Measurements from ENCODE around the gene BBLN. TPM values are rescaled to one million over a fixed set of nuclear protein-coding genes. Genes with fewer than 3 reads are reported as not detected.

BBLN gene
- total RNA-seq, 4 donors from 2014 or later = 73.5 to 145 (median 132) TPM

DNA sequence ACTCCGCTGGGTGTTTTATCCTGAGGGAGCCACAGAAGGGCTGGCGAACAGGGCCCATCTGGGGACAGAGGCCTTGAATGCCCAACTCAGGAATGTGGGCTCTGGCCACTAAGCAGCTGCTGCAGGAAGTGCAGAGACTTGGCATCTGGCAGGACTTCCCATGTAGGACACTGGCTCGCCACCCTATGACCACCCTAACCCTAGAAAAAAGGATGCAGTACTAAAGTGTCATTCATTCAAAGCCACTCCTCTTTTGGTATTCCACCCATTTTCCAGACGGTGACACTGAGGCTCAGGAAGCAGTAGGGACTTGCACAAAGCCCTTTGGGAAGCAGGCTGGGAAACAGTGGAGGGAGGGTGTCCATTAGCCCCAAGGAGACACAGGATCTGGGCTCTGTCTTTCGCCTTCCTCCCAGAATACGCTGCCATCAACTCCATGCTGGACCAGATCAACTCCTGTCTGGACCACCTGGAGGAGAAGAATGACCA is 3.0 kb downstream of the BBLN start:
- no peak for DNase-seq

DNA sequence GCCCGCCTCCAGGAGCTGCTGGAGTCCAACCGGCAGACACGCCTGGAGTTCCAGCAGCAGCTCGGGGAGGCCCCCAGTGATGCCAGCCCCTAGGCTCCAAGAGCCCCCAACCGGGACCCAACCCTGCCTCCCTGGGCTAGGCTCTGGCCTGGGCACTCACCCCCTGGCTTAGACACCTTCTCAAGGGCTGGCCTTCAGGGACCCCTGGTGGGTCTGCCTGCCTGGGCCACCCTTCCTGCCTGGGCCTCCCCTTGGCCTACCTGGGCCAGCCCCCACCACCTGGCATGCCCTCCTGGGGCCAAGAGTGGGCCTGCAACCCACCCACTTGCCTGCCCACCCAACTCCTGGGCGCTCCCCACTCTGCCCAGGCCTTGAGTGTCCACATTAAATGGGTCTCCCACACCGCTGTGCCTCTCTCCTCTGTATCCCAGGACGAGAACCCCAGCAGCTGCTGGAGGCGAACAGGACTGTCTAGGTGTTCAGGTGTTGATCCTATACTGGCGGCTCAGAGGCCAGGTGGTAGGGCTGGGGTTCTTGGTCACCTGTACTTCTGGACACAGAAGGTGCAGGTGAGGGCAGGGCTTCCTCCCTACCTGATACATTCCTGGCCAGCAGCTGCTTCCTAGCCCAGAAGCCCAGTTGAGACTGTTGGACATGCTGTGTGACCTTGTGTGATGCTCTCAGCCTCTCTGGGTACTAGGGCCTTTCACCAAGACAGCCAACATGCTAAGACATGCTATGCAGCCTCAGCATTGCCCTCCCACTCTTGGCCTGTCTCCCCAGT is 3.6 kb downstream of the BBLN start:
- ATAC-seq = no peak
- H3K36me3 ChIP-seq = peaks cover 0 to 59% of the 10 kb centered on the region in 2 donors
- DNase-seq = no peak
- H3K9me3 ChIP-seq = no peaks in the 10 kb centered on the region
- intact Hi-C loops (cut with DNase I; ENCODE audit: low total_unique reads) (no loop called here), in situ Hi-C loops (cut with MboI; ENCODE audit: low sequenced_read_pairs in 4 of 4) (no loop called here)
- no peaks in the 10 kb centered on the region for H3K27me3 ChIP-seq
- peaks cover 8 to 9% of the 10 kb centered on the region in 2 donors for H3K4me1 ChIP-seq
- H3K4me3 ChIP-seq = no peak overlapping the region
- no peak overlapping the region for H3K27ac ChIP-seq
- no peak for TF ChIP-seq POLR2A (IDR thresholded peaks at IDR 0.05)
- TF ChIP-seq, protein P1, sequence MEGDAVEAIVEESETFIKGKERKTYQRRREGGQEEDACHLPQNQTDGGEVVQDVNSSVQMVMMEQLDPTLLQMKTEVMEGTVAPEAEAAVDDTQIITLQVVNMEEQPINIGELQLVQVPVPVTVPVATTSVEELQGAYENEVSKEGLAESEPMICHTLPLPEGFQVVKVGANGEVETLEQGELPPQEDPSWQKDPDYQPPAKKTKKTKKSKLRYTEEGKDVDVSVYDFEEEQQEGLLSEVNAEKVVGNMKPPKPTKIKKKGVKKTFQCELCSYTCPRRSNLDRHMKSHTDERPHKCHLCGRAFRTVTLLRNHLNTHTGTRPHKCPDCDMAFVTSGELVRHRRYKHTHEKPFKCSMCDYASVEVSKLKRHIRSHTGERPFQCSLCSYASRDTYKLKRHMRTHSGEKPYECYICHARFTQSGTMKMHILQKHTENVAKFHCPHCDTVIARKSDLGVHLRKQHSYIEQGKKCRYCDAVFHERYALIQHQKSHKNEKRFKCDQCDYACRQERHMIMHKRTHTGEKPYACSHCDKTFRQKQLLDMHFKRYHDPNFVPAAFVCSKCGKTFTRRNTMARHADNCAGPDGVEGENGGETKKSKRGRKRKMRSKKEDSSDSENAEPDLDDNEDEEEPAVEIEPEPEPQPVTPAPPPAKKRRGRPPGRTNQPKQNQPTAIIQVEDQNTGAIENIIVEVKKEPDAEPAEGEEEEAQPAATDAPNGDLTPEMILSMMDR (IDR thresholded peaks at IDR 0.05 in 4 of 5, conservative IDR thresholded peaks at IDR 0.05 in 1 of 5) = no peak

More for the DNA sequence above, 3.0 kb downstream of the BBLN start:
- Histone ChIP-seq H3K4me3 (no peak overlapping the region), H3K27ac (no peak overlapping the region), H3K27me3 (no peaks in the 10 kb centered on the region), H3K4me1 (peaks cover 8 to 9% of the 10 kb centered on the region in 2 donors), H3K36me3 (peaks cover 0 to 54% of the 10 kb centered on the region in 2 donors), H3K9me3 (no peaks in the 10 kb centered on the region)
- in situ Hi-C loops (cut with MboI; ENCODE audit: low sequenced_read_pairs in 4 of 4) = no loop called here
- no peak for ATAC-seq
- TF ChIP-seq, protein P1 (IDR thresholded peaks at IDR 0.05 in 4 of 5, conservative IDR thresholded peaks at IDR 0.05 in 1 of 5) = no peak
- TF ChIP-seq POLR2A (IDR thresholded peaks at IDR 0.05) = no peak
- intact Hi-C loops (cut with DNase I; ENCODE audit: low total_unique reads) = no loop called here

DNA sequence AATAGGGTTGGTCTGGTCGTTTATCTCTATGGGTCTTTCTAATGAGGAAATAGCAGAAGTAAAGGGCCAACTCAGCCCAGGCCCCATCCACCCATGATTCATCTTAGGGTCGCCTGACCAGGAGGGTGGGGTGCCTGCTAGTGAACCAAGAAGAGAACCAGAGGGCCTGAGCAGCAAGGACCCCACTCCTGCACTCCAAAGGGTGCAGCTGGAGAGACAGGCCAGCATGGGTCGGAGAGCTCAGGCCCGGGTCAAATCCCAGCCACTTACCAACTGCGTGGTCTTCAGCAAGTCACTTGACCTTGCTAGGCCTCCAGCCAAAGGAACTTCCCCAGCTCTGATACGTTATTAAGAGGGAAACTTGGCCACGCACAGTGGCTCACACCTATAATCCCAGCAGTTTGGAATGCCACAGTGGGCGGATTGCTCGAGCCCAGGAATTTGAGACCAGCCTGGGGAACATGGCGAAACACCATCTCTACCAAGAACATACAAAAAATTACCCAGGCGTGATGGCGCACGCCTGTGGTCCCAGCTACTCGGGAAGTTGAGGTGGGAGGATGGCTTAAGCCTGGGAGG is 4.3 kb downstream of the BBLN start:
- peaks cover 8 to 9% of the 10 kb centered on the region in 2 donors for H3K4me1 ChIP-seq
- H3K4me3 ChIP-seq = no peak overlapping the region
- TF ChIP-seq POLR2A (IDR thresholded peaks at IDR 0.05) = no peak
- TF ChIP-seq, protein P1 (IDR thresholded peaks at IDR 0.05 in 4 of 5, conservative IDR thresholded peaks at IDR 0.05 in 1 of 5) = no peak
- H3K9me3 ChIP-seq = no peaks in the 10 kb centered on the region
- peaks cover 0 to 66% of the 10 kb centered on the region in 2 donors for H3K36me3 ChIP-seq
- no peak for ATAC-seq
- DNase-seq = no peak
- intact Hi-C loops (cut with DNase I; ENCODE audit: low total_unique reads) = no loop called here
- H3K27ac ChIP-seq = no peak overlapping the region
- in situ Hi-C loops (cut with MboI; ENCODE audit: low sequenced_read_pairs in 4 of 4) = no loop called here
- no peaks in the 10 kb centered on the region for H3K27me3 ChIP-seq

DNA sequence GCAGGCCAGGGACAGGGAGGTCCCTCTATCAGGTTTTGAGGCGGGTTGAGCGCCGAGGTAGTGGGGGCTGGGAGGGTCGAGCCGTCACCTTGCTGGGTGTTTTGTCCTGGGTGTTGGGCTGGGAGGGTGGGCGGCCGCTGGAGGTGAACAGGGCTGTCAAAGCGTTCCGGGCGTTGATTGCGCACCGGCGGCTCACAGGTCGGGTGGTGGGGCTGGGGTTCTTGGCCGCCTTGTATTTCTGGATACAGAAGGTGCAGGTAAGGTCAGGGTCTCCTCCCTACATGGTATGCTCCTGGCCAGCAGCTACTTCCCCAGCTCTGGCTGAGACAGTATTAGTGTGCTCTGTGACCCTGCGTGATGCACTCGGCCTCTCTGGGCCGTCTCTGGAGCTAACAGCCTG is 6.1 kb downstream of the BBLN start:
- peaks cover 0 to 75% of the 10 kb centered on the region in 2 donors for H3K36me3 ChIP-seq
- TF ChIP-seq, protein P1 (IDR thresholded peaks at IDR 0.05 in 4 of 5, conservative IDR thresholded peaks at IDR 0.05 in 1 of 5) = no peak
- no peak for TF ChIP-seq POLR2A (IDR thresholded peaks at IDR 0.05)
- ATAC-seq = no peak
- H3K27me3 ChIP-seq = no peaks in the 10 kb centered on the region
- intact Hi-C loops (cut with DNase I; ENCODE audit: low total_unique reads) = no loop called here
- peaks cover 0 to 4% of the 10 kb centered on the region in 2 donors for H3K4me1 ChIP-seq
- DNase-seq = no peak
- no peak overlapping the region for H3K27ac ChIP-seq
- in situ Hi-C loops (cut with MboI; ENCODE audit: low sequenced_read_pairs in 4 of 4) = no loop called here
- H3K9me3 ChIP-seq = no peaks in the 10 kb centered on the region
- no peak overlapping the region for H3K4me3 ChIP-seq
